ENCODE data around the gene PPA2. TPM values are rescaled to one million over a fixed set of nuclear protein-coding genes. Genes with fewer than 3 reads are reported as not detected.
"Not testable (repeated sequence)": the region's sequence is repeated elsewhere in the genome, so short reads cannot be mapped to it uniquely, and the experiment has no call there.

PPA2 gene
- total RNA-seq, 3 donors from 2014 or later (not counting 1 experiment from before 2014, with no cell fraction given), result 41.6 to 50.6 (median 48.0) TPM

GRCh38 chr4:105470766-105471165, 3.1 kb downstream of the PPA2 start:
- TF ChIP-seq CTCF (IDR thresholded peaks at IDR 0.05), result no peak
- Mint-ChIP-seq H3K36me3 (no peaks in the 10 kb centered on the region), H3K4me1 (peaks cover 43 to 61% of the 10 kb centered on the region in 2 donors), H3K27me3 (ENCODE audit: low read depth in 2 of 2) (no peaks in the 10 kb centered on the region), H3K9me3 (no peaks in the 10 kb centered on the region), H3K4me3 (no peak overlapping the region), H3K27ac (peak overlapping the region; percentile 78 to 96)
- no peaks in the 10 kb centered on the region for H3K9me3 ChIP-seq (ENCODE audit: control insufficient read depth, insufficient read depth, low read length)
- DNase-seq, result no peak
- H3K4me1 ChIP-seq (ENCODE audit: control insufficient read depth, insufficient read depth, low read length), result peaks cover 14% of the 10 kb centered on the region
- intact Hi-C loops (cut with micrococcal nuclease), result loop anchor here (1.0 to 10.0 kb wide), 8 partner anchors 196 to 1403 kb away; partner anchors contain the start of gene CXXC4
- no peaks in the 10 kb centered on the region for H3K36me3 ChIP-seq (ENCODE audit: control insufficient read depth, insufficient read depth, low read length)
- H3K27ac ChIP-seq (ENCODE audit: low read length), result no peak overlapping the region
- ATAC-seq, result no peak
- no peak overlapping the region for H3K4me3 ChIP-seq (ENCODE audit: low read length)
- WGBS (ENCODE audit: insufficient coverage), result 89% methylated on average over 4 of the region's 6 CpGs
- H3K27me3 ChIP-seq (ENCODE audit: control insufficient read depth, insufficient read depth, low read length), result no peaks in the 10 kb centered on the region

GRCh38 chr4:105469736-105470135, 4.1 kb downstream of the PPA2 start:
- H3K36me3 ChIP-seq (ENCODE audit: control insufficient read depth, insufficient read depth, low read length), result no peaks in the 10 kb centered on the region
- H3K4me1 ChIP-seq (ENCODE audit: control insufficient read depth, insufficient read depth, low read length), result peaks cover 14% of the 10 kb centered on the region
- Mint-ChIP-seq H3K27me3 (ENCODE audit: low read depth in 2 of 2) (no peaks in the 10 kb centered on the region), H3K9me3 (no peaks in the 10 kb centered on the region), H3K4me1 (peaks cover 43 to 64% of the 10 kb centered on the region in 2 donors), H3K36me3 (no peaks in the 10 kb centered on the region), H3K27ac (no peak overlapping the region), H3K4me3 (no peak overlapping the region)
- H3K4me3 ChIP-seq (ENCODE audit: low read length), result no peak overlapping the region
- DNase-seq (no peak), ATAC-seq (no peak)
- intact Hi-C loops (cut with micrococcal nuclease), result loop anchor here (5.0 to 10.0 kb wide), 6 partner anchors 195 to 1402 kb away; partner anchors contain the start of gene CXXC4
- TF ChIP-seq CTCF (IDR thresholded peaks at IDR 0.05), result no peak
- WGBS (ENCODE audit: insufficient coverage), result 100% methylated on average over 1 of the region's 1 CpG
- no peaks in the 10 kb centered on the region for H3K27me3 ChIP-seq (ENCODE audit: control insufficient read depth, insufficient read depth, low read length)
- H3K9me3 ChIP-seq (ENCODE audit: control insufficient read depth, insufficient read depth, low read length), result no peaks in the 10 kb centered on the region
- H3K27ac ChIP-seq (ENCODE audit: low read length), result no peak overlapping the region

- Mint-ChIP-seq H3K27me3 (ENCODE audit: low read depth in 2 of 2) (no peaks in the 10 kb centered on the region), H3K36me3 (no peaks in the 10 kb centered on the region), H3K4me3 (no peak overlapping the region), H3K4me1 (peaks cover 38 to 68% of the 10 kb centered on the region in 2 donors), H3K9me3 (no peaks in the 10 kb centered on the region), H3K27ac (no peak overlapping the region)
- H3K27ac ChIP-seq (ENCODE audit: low read length), result no peak overlapping the region
- 98% methylated on average over 6 of the region's 6 CpGs for WGBS (ENCODE audit: insufficient coverage)
- intact Hi-C loops (cut with micrococcal nuclease), result no loop called here
- DNase-seq (no peak), ATAC-seq (no peak)
- H3K36me3 ChIP-seq (ENCODE audit: control insufficient read depth, insufficient read depth, low read length), result no peaks in the 10 kb centered on the region
- no peaks in the 10 kb centered on the region for H3K9me3 ChIP-seq (ENCODE audit: control insufficient read depth, insufficient read depth, low read length)
- H3K4me3 ChIP-seq (ENCODE audit: low read length), result no peak overlapping the region
- no peaks in the 10 kb centered on the region for H3K27me3 ChIP-seq (ENCODE audit: control insufficient read depth, insufficient read depth, low read length)
- no peak for TF ChIP-seq CTCF (IDR thresholded peaks at IDR 0.05)
- peaks cover under 1% of the 10 kb centered on the region for H3K4me1 ChIP-seq (ENCODE audit: control insufficient read depth, insufficient read depth, low read length)
Measured at GRCh38 chr4:105466580-105466979, 7.3 kb downstream of the PPA2 start.

GRCh38 chr4:105464563-105464962, 9.3 kb downstream of the PPA2 start:
- 94% methylated on average over 2 of the region's 2 CpGs for WGBS (ENCODE audit: insufficient coverage)
- H3K4me3 ChIP-seq (ENCODE audit: low read length); intact Hi-C loops (cut with micrococcal nuclease); H3K27me3 Mint-ChIP-seq (ENCODE audit: low read depth in 2 of 2); H3K4me1 ChIP-seq (ENCODE audit: control insufficient read depth, insufficient read depth, low read length); H3K27ac ChIP-seq (ENCODE audit: low read length); H3K36me3 Mint-ChIP-seq; DNase-seq; H3K9me3 Mint-ChIP-seq; H3K4me3 Mint-ChIP-seq; H3K9me3 ChIP-seq (ENCODE audit: control insufficient read depth, insufficient read depth, low read length); H3K36me3 ChIP-seq (ENCODE audit: control insufficient read depth, insufficient read depth, low read length); H3K27ac Mint-ChIP-seq; H3K27me3 ChIP-seq (ENCODE audit: control insufficient read depth, insufficient read depth, low read length); ATAC-seq: not testable (repeated sequence)
- H3K4me1 Mint-ChIP-seq, result peaks cover 39 to 74% of the 10 kb centered on the region in 2 donors

Data from natural killer cell (primary cell).